HG02610 (cell line): ENCODE data around the gene GPC6.

Experiments used
- ATAC-seq: cut with Tn5 transposase; IDR thresholded peaks from one replicate; pipeline ENCODE4 v1.9.1; 2021; ENCODE audit warnings: mild to moderate bottlenecking, moderate library complexity; ENCODE audit not compliant: unreplicated experiment

GPC6 gene

GRCh38 chr13:93266681-93267080 is 40.1 kb downstream of the GPC6 start:
- no peak for ATAC-seq

GRCh38 chr13:93268327-93269028 is 41.9 kb downstream of the GPC6 start:
- ATAC-seq = no peak

- ATAC-seq = no peak
Observed at GRCh38 chr13:93270769-93271742, 44.4 kb downstream of the GPC6 start.

- no peak for ATAC-seq
Observed at GRCh38 chr13:93279982-93280381, 53.4 kb downstream of the GPC6 start.

GRCh38 chr13:93280688-93281087 is 54.1 kb downstream of the GPC6 start:
- ATAC-seq = no peak

GRCh38 chr13:93283255-93283654 is 56.6 kb downstream of the GPC6 start:
- no peak for ATAC-seq

- ATAC-seq = no peak
Observed at GRCh38 chr13:93284064-93284463, 57.5 kb downstream of the GPC6 start.

- no peak for ATAC-seq
Observed at GRCh38 chr13:93286047-93286446, 59.4 kb downstream of the GPC6 start.

- ATAC-seq = no peak
Observed at GRCh38 chr13:93289053-93289452, 62.4 kb downstream of the GPC6 start.

- ATAC-seq = no peak
Observed at GRCh38 chr13:93289842-93290241, 63.2 kb downstream of the GPC6 start.

- ATAC-seq = no peak
Observed at GRCh38 chr13:93290503-93290902, 63.9 kb downstream of the GPC6 start.

GRCh38 chr13:93292366-93292765 is 65.8 kb downstream of the GPC6 start:
- ATAC-seq = no peak

- ATAC-seq = no peak
Observed at GRCh38 chr13:93293710-93294109, 67.1 kb downstream of the GPC6 start.

GRCh38 chr13:93296584-93296983 is 70.0 kb downstream of the GPC6 start:
- no peak for ATAC-seq

- ATAC-seq = no peak
Observed at GRCh38 chr13:93298713-93299112, 72.1 kb downstream of the GPC6 start.

- no peak for ATAC-seq
Observed at GRCh38 chr13:93304134-93304533, 77.5 kb downstream of the GPC6 start.

- ATAC-seq = no peak
Observed at GRCh38 chr13:93304868-93305613, 78.4 kb downstream of the GPC6 start.

- no peak for ATAC-seq
Observed at GRCh38 chr13:93305886-93306285, 79.3 kb downstream of the GPC6 start.

GRCh38 chr13:93307136-93307535 is 80.5 kb downstream of the GPC6 start:
- ATAC-seq = no peak

GRCh38 chr13:93307651-93308050 is 81.0 kb downstream of the GPC6 start:
- no peak for ATAC-seq

GRCh38 chr13:93309886-93310523 is 83.4 kb downstream of the GPC6 start:
- no peak for ATAC-seq
